ENCODE data around the gene TMEM132E. TPM values are rescaled to one million over a fixed set of nuclear protein-coding genes. Genes with fewer than 3 reads are reported as not detected.

The TMEM132E gene
- total and polyA plus RNA-seq, 2 experiments from 2014 or later: 0.27 to 0.98 TPM

DNA sequence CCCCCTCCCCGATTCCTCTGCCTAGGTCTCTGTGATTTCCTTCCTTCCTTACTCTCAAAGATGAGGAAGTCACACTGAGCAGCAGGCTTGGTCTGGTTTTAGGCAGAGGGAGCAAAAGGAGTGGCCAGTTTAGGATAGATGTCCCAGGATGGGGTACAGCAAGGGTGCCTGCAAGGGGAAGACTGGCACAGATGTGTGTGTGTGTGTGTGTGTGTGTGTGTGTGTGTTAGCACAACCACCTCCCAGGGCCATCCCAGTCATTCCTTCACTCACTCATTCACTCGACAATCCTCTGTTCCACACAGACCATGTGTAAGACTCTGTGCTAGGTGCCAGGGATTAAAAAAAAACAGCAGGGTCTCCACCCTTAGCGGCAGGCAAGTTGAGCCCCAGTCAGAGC lies 35.9 kb downstream of the TMEM132E start:
- no peak for TF ChIP-seq EZH2phosphoT487 (IDR thresholded peaks at IDR 0.05; ENCODE audit: low read depth, severe bottlenecking, unreplicated experiment)
- no peak for TF ChIP-seq EZH2 (IDR thresholded peaks at IDR 0.05; ENCODE audit: borderline replicate concordance)
- TF ChIP-seq, protein P1, sequence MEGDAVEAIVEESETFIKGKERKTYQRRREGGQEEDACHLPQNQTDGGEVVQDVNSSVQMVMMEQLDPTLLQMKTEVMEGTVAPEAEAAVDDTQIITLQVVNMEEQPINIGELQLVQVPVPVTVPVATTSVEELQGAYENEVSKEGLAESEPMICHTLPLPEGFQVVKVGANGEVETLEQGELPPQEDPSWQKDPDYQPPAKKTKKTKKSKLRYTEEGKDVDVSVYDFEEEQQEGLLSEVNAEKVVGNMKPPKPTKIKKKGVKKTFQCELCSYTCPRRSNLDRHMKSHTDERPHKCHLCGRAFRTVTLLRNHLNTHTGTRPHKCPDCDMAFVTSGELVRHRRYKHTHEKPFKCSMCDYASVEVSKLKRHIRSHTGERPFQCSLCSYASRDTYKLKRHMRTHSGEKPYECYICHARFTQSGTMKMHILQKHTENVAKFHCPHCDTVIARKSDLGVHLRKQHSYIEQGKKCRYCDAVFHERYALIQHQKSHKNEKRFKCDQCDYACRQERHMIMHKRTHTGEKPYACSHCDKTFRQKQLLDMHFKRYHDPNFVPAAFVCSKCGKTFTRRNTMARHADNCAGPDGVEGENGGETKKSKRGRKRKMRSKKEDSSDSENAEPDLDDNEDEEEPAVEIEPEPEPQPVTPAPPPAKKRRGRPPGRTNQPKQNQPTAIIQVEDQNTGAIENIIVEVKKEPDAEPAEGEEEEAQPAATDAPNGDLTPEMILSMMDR (IDR thresholded peaks at IDR 0.05; ENCODE audit: poor library complexity): no peak
- Histone ChIP-seq H3K9me3 (ENCODE audit: low read depth) (no peaks in the 10 kb centered on the region), H3K4me3 (no peak overlapping the region), H3K79me2 (no peaks in the 10 kb centered on the region), H3K4me1 (ENCODE audit: insufficient read depth) (peaks cover 24% of the 10 kb centered on the region), H3K36me3 (replicated peaks; ENCODE audit: insufficient read depth, low read depth) (no peaks in the 10 kb centered on the region), H4K20me1 (ENCODE audit: insufficient read depth, poor library complexity, severe bottlenecking) (no peaks in the 10 kb centered on the region), H3K27me3 (no peaks in the 10 kb centered on the region), H2AFZ (no peak overlapping the region), H3K4me2 (no peak overlapping the region), H3K27ac (no peak overlapping the region), H3K9me2 (replicated peaks; ENCODE audit: insufficient read depth) (no peaks in the 10 kb centered on the region)
- 72% methylated on average over 3 of the region's 3 CpGs for WGBS (ENCODE audit: low lambda C conversion rate, missing lambda C conversion rate)
- no peak for DNase-seq (ENCODE audit: low spot score)

DNA sequence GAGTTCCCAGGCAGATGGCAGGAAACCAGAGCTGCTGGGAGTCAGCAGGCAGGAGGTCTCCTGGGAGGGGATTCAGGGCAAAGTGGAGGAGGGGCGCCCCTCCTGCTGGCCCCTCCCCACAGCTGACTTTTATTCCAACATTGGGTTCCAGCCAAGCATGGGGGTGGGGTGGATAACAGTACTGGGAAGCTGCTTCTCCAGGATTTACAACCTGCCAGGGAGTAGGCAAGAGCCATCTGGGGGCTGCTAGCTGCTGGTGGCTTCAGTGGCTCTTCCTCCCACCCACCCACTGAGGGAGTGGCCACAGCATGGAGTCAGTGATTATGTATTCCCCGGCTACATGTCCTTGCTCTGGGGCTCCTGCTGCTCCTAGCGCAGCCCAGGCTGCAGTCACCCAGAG lies 36.8 kb downstream of the TMEM132E start:
- no peak for TF ChIP-seq EZH2phosphoT487 (IDR thresholded peaks at IDR 0.05; ENCODE audit: low read depth, severe bottlenecking, unreplicated experiment)
- TF ChIP-seq, protein P1 (IDR thresholded peaks at IDR 0.05; ENCODE audit: poor library complexity): no peak
- TF ChIP-seq EZH2 (IDR thresholded peaks at IDR 0.05; ENCODE audit: borderline replicate concordance): no peak
- no peak overlapping the region for H3K4me2 ChIP-seq
- H3K79me2 ChIP-seq: no peaks in the 10 kb centered on the region
- H3K9me2 ChIP-seq (replicated peaks; ENCODE audit: insufficient read depth): no peaks in the 10 kb centered on the region
- H3K9me3 ChIP-seq (ENCODE audit: low read depth): no peaks in the 10 kb centered on the region
- 24% methylated on average over 3 of the region's 3 CpGs for WGBS (ENCODE audit: low lambda C conversion rate, missing lambda C conversion rate)
- H3K27me3 ChIP-seq: no peaks in the 10 kb centered on the region
- H3K36me3 ChIP-seq (replicated peaks; ENCODE audit: insufficient read depth, low read depth): no peaks in the 10 kb centered on the region
- no peaks in the 10 kb centered on the region for H4K20me1 ChIP-seq (ENCODE audit: insufficient read depth, poor library complexity, severe bottlenecking)
- no peak overlapping the region for H3K4me3 ChIP-seq
- peaks cover 24% of the 10 kb centered on the region for H3K4me1 ChIP-seq (ENCODE audit: insufficient read depth)
- no peak overlapping the region for H2AFZ ChIP-seq
- H3K27ac ChIP-seq: no peak overlapping the region
- DNase-seq (ENCODE audit: low spot score): peak; percentile 57

DNA sequence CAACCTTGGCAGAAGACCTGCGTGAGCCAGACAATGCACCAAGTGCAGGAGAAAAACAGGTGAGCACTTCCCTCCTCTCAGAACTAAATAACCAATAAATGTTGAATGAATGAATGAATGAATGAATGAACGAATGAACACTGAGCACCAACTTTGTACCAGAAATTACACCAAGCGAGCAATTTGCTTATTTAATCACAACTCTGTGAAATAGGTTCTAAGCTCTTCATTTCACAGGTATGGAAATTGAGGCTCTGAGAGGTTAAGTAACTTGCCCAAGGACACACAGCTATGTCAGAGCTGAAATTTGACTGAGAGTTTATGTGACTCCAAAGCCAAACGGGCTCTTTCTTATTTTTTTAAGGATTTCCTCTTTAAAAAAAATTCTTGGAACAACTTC lies 38.0 kb downstream of the TMEM132E start:
- no peak overlapping the region for H3K4me2 ChIP-seq
- TF ChIP-seq, protein P1 (IDR thresholded peaks at IDR 0.05; ENCODE audit: poor library complexity): no peak
- TF ChIP-seq EZH2 (IDR thresholded peaks at IDR 0.05; ENCODE audit: borderline replicate concordance) (no peak), EZH2phosphoT487 (IDR thresholded peaks at IDR 0.05; ENCODE audit: low read depth, severe bottlenecking, unreplicated experiment) (no peak)
- no peaks in the 10 kb centered on the region for H3K27me3 ChIP-seq
- peaks cover 22% of the 10 kb centered on the region for H3K4me1 ChIP-seq (ENCODE audit: insufficient read depth)
- no peaks in the 10 kb centered on the region for H3K36me3 ChIP-seq (replicated peaks; ENCODE audit: insufficient read depth, low read depth)
- H3K27ac ChIP-seq: no peak overlapping the region
- H4K20me1 ChIP-seq (ENCODE audit: insufficient read depth, poor library complexity, severe bottlenecking): no peaks in the 10 kb centered on the region
- no peaks in the 10 kb centered on the region for H3K9me2 ChIP-seq (replicated peaks; ENCODE audit: insufficient read depth)
- no peak for DNase-seq (ENCODE audit: low spot score)
- no peaks in the 10 kb centered on the region for H3K79me2 ChIP-seq
- no peak overlapping the region for H3K4me3 ChIP-seq
- no peak overlapping the region for H2AFZ ChIP-seq
- 79% methylated on average over 4 of the region's 4 CpGs for WGBS (ENCODE audit: low lambda C conversion rate, missing lambda C conversion rate)
- H3K9me3 ChIP-seq (ENCODE audit: low read depth): no peaks in the 10 kb centered on the region
